AG09319 (cell line): ENCODE data around the gene AMELX.

Experiments
- DNase-seq: peaks from one replicate; pipeline ENCODE4 v3.0.0-alpha.2; 2010; ENCODE audit warnings: low read depth; ENCODE audit errors: extremely low read depth
- TF ChIP-seq, protein P1 (sequence below): IDR thresholded peaks from 2 replicates; pipeline ENCODE4 v1.5.1; 2011; ENCODE audit warnings: low read depth, mild to moderate bottlenecking, inconsistent platforms, low read length, moderate library complexity

AMELX gene

DNA sequence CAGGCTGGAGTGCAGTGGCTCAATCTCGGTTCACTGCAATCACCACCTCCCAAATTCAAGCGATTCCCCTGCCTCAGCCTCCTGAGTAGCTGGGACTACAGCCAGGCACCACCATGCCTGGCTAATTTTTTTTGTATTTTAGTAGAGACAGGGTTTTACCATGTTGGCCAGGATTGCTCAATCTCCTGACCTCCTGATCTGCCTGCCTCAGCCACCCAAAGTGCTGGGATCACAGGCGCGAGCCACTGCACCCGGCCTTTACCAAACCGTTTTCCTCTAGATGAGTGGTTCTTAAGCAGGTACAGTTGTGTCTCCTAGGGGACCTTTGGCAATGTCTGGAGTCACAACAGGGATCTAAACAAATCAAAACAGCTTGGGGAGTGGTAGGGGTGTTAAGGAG, 11.6 kb downstream of the AMELX start:
- DNase-seq, result no peak
- TF ChIP-seq, protein P1, sequence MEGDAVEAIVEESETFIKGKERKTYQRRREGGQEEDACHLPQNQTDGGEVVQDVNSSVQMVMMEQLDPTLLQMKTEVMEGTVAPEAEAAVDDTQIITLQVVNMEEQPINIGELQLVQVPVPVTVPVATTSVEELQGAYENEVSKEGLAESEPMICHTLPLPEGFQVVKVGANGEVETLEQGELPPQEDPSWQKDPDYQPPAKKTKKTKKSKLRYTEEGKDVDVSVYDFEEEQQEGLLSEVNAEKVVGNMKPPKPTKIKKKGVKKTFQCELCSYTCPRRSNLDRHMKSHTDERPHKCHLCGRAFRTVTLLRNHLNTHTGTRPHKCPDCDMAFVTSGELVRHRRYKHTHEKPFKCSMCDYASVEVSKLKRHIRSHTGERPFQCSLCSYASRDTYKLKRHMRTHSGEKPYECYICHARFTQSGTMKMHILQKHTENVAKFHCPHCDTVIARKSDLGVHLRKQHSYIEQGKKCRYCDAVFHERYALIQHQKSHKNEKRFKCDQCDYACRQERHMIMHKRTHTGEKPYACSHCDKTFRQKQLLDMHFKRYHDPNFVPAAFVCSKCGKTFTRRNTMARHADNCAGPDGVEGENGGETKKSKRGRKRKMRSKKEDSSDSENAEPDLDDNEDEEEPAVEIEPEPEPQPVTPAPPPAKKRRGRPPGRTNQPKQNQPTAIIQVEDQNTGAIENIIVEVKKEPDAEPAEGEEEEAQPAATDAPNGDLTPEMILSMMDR, result no peak

DNA sequence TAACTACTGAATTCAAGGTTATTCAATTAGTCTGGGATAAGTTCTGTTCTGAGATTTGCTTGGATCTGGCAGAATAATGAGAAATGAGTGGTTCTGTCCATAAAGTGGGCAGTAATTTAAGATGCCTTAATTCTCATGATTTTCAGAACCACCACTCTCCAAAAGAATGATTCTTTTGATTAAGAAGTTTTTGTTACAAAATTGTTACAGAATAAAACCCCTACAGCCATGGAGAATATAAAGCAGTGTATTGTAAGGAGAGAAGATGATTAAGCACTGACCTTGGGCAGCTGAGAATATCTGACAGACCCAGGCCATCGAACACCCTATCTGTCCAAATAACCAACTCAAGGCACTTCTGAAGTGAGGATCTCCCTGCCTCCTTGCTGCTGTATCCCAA, 12.4 kb downstream of the AMELX start:
- TF ChIP-seq, protein P1, result no peak
- DNase-seq, result no peak

DNA sequence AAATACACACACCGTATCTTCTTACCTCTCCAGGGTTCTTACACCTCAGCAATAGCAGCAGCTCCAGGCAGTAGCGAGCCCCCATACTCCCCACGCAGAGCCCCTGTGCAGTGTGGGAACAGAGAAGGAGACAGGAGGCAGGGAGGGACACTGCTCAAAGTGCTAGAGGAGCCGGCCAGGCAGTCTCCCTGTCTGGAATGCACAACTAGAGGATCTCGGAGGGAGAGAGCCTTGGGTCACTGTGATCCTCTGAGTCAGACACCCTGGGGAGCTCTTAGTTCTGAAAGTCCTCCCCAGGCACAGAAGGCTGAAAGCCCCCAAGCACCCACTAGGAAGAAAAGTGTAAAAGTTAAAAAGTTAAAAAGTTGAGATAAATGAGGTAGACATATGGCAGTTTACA, 16.0 kb downstream of the AMELX start:
- TF ChIP-seq, protein P1, result no peak
- DNase-seq, result no peak

DNA sequence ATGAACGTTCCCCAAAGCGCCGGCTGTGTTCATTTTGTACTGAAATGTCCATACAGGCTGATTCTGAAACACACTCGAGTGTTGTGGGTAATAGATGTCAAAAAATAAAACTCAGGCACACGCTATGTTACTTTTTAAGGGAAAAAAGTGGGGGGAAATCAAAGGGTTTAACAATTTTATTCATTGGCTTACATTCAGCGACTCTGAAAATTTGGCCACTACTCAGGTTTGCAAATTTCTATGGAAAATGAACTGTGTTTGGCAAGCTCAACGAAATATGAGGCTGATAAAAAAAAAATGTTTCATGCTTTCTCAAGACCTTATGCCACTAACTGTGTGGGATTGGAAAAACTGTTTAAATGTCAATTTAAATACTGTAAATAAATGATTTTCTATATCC, 18.5 kb downstream of the AMELX start:
- TF ChIP-seq, protein P1, result no peak
- DNase-seq, result no peak

DNA sequence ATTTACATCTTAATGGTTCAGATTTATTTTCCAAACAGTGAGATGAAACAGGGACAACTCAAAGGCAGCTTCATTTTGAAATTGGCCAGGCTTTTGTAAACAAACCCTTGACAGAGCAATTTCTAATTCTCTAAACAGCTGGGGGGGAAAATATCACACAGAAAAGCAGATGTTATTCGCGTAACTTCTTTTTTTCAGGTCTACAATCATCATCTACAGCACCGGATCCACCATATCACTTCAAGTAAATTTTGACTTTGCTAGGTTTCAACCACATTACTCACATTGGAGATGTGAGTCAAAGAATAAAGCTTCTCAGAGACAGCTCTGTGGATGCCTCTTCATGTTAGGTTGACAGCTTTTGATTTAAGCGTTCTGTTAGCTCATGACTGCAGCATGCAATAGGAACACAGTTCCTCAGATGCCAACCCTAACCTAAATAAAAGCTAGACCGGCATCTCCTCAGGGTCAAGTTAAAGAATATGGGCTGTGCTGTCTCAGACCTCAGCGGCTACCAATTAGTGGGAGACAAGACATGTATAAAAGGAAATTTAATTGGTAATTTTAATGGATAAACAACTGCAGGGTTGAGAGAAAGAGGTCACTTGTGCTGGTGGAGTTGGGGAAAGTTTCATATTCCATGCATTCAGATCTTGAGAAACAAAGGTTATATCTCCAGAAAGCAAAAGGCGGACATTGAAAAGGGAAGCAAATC, 26.8 kb downstream of the AMELX start:
- DNase-seq, result no peak
- TF ChIP-seq, protein P1, result no peak

DNA sequence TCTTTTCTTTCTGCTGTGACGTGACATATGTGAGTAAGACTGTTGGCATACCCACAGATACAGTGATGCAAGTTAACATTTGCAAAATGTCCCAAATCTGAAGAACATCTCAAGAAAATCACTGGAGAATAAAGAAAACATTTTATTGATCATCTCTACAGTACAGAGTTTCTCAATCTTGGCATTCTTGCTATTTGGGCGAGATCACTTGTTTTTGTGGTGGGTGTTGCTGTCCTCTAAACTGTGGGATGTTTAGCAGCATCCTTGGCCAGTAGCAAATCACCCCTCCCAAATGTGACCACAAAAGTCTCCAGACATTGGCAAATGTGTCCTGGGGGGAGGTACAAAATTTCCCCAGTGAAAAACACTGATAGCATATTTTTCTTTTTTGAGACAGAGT, 28.8 kb downstream of the AMELX start:
- DNase-seq, result no peak
- TF ChIP-seq, protein P1, result no peak

DNA sequence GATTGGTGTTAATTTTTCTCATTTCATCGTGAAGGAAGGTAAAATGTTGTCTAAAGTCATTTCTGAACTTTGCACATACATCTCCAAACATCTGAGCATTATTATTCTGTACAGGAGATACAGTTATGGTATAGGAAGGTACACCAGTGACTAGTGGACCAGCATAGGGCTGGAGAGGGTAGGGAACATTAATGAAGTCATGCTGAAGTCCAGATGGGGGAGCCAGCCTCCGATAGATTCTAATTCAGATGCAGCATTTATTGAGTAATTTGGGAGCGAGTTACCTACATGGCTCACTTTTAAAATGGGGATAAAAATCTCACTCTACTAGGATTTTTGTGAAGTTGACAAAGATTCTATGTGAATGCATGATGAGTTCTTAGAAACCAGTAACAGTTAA, 34.9 kb downstream of the AMELX start:
- DNase-seq, result no peak
- TF ChIP-seq, protein P1, result no peak
